Ishikawa (cell line): ENCODE data around the gene UNC45A.

Source experiments
- EGR1 ChIP-seq: IDR thresholded peaks from 2 replicates; pipeline ENCODE4 v1.6.1; 2012
- EP300 ChIP-seq: IDR thresholded peaks from 2 replicates; pipeline ENCODE4 v1.6.1; 2012; ENCODE audit warnings: borderline replicate concordance
- FOXM1 ChIP-seq: IDR thresholded peaks from 2 replicates; pipeline ENCODE4 v1.6.1; 2012; ENCODE audit warnings: low read depth, borderline replicate concordance
- REST ChIP-seq: IDR thresholded peaks from 2 replicates; pipeline ENCODE4 v1.6.1; 2012; ENCODE audit warnings: low read depth, mild to moderate bottlenecking
- TAF1 ChIP-seq: IDR thresholded peaks from 2 replicates; pipeline ENCODE4 v1.6.1; 2012; ENCODE audit warnings: low read depth, mild to moderate bottlenecking
- ZBTB7A ChIP-seq: IDR thresholded peaks from 2 replicates; pipeline ENCODE4 v1.6.1; 2012; ENCODE audit warnings: low read depth

DNA sequence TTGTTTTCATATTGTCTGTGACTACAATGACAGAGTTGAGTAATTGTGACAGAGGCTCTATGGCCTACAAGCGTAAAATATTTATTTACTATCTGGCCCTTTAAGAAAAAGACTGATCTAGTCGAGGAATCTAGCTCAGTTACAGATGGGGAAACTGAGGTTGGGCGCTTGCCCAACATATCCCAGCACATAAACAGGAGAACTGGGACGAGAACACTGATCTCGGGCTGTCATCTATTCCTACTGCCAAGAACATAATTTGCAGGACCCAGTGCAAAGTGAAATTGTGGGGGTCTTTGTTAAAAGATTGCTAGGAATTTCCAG is 48.8 kb upstream of the UNC45A start:
- no peak for TF ChIP-seq EGR1
- no peak for TF ChIP-seq TAF1
- TF ChIP-seq ZBTB7A, result no peak
- no peak for TF ChIP-seq FOXM1
- no peak for TF ChIP-seq EP300
- no peak for TF ChIP-seq REST
